ENCODE measurements around the gene HPS4.
"Not testable (repeated sequence)": the region's sequence is repeated elsewhere in the genome, so short reads cannot be mapped to it uniquely, and the experiment has no call there.

HPS4 gene

DNA sequence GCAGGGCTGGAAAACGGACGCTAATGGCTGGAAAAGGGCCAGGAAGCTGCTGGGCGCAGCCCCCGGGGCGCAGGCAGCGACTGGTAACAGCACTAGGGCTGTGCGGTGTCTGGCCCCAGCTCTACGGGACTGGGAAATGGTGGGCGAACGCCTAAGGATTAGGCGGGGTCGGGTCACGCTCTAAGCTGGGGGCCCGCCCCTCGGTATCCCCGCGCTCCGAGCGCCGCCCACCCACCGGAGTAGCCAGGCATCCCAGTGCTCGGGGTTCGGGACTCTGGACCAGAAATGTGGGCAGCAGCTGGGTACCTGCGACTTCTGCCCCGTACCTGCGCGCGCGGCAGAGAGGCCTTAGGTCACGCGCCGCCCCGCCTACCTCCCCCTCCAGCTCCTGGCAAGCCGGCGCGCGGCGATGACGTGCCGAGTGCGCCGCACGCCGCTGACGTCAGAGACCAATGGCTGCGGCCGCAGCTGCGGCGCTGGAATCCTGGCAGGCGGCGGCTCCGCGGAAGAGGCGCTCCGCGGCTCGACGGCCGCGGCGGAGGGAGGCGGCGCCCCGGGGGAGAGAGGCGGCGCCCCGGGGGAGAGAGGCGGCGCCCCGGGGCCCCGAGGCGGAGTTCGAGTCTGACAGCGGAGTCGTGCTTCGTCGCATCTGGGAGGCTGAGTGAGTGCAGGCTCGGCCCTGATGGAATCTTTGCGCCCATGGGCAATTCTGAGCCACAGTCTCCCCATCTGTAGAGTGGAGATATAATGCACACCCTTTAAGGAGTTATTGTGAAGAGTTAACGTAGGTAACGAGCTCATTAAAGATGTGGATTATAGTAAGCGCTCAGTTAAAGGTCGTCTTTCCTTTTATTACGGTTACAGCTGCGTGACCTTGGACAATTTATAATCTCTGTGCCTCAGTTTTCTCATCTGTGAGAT lies at the start of gene HPS4, which contains the start of gene SRRD:
Gene HPS4 (minus strand): TSS at position 345 of the 921 bp plus-strand sequence. CDS start 2,021 bp downstream, outside the sequence.
Gene SRRD (plus strand): TSS at position 439 of the 921 bp plus-strand sequence. CDS start 14 bp downstream, at position 453.
- peak; percentile 46 for DNase-seq (ENCODE audit: low read depth)

DNA sequence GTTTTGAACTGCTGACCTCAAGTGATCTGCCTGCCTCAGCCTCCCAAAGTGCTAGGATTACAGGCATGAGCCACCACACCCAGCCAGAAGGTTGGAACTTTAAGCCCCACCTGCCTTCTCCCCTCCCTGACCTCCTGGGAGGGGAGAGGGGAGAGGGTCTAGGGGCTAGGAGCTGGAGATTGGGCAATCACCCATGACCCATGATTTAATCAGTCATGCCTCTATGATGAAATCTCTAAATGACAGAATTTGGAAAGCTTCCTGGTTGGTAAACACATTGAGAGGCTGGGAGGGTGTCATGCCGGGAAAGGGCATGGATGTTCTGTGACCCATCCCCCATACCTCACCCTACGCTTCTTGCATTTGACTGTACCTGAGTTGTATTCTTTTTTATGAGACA lies 45.8 kb upstream of the HPS4 start:
- no peak for DNase-seq (ENCODE audit: low read depth)

DNA sequence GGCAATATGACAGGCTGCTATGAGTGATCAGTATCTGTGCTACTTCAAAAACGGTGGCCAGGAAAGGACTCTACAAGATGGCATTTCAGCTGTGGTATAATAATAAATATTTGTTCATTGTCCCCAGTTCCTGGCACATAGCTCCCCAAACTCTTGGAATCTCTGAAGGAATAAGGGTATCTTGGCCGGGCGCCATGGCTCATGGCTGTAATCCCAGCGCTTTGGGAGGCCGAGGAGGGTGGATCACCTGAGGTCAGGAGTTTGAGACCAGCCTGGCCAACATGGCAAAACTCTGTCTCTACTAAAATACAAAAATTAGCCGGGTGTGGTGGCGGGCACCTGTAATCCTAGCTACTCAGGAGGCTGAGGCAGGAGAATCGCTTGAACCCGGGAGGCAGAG lies 44.9 kb upstream of the HPS4 start:
- not testable (repeated sequence) for DNase-seq (ENCODE audit: low read depth)

DNA sequence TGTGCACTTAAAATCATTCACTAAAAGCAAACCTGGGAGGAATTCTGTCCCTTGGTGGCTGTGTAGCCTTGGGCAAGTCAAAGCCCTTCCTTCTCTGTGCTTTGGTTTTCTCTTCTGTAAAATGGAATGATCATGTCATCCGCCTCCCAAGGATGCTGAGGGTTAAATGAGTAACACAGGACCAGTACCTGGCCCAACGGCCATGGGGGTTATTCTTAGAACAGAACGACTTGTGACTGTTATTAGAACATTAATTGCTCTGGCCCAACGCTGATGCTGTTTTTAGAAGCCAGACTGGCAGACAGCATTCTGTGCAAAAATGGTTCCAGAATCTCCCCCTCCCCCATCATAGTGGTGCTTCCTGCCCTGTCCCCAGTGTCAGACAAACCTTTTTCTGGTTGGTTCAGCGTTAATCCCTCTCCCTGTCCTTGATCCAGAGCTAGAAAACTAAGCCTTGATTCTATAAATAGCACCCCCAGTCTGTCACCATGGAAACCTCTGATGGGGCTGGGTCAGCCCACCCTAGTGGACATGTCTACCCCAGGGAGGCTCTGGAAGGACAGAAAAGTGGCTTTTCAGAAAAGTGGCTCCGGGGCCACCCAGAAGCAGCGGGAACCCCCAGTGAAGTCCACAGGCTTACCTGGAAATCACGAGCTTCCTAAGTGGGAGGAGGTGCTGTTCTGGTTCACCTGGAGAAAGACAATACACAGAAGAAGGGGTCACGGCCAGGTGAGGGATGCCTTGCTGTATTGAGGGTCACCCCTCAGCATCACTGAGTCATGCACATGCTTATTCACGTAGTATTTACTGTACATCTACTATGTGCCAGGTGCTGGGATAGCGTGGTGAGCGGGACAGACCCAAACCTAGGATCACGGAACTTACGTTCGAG lies 44.2 kb upstream of the HPS4 start:
- no peak for DNase-seq (ENCODE audit: low read depth)

DNA sequence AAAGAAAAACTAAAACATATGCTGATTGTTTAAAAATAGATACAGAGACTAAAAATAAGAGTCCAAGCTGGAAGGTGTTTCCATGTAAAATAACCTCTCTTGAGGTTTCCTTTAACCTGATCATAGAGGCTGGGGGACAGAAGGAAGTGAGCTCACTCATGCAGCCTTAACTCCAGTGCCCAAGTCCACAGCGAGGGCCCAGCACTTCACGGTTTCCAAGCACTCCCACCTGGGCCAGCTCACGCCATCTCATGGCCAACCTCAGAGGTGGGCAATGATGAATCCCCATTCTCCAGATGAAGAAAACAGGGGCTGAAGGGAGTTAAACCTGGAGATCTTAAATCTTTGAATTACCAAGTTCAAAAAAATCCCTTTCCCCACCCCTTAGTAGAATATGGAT lies 43.6 kb upstream of the HPS4 start:
- no peak for DNase-seq (ENCODE audit: low read depth)

DNA sequence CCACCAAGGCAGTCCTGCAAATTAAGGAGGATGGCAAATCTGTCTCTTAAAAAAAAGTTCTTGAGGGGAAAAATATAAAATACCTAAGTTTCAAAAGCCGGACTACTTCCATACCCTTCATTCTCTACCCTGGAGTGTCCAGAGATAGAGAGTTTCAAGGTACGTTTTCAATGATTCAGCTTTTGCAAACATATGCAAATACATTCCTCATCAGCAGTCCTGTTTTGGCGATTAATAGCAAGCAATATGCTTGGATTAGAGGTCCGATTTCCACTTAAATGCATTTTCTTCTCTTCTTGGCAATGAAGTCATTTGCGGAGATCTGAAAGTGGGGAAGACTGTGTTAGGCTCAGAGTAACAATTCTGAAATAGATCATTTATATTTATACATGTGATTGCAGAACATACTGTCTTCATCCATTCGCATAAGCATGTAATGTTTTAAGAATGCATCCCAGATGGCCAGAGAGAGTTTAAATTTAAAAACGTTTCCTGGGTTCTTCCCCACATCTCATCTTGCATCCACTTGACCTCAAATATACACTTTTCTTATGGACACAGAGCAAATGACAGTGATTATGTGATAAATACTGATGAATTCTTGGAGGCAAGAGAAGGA lies 42.5 kb upstream of the HPS4 start:
- DNase-seq (ENCODE audit: low read depth), result no peak

DNA sequence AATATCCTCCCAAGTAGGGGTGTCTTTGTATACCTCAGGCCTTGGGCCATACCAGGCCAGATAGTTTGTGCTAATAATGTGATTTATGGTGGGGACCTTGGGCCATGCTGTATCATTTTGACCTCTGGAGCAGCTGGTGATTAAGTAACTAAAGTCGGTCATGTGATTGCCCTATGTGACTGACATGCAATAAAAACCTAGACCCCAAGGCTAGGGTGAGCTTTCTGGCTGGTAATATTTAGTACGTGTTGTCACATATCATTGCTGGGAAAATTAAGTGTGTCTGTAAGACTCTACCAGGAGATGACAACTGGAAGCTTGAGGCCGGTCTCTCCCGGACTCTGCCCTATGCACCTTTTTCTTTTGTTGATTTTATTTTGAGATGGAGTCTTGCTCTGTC lies 41.3 kb upstream of the HPS4 start:
- no peak for DNase-seq (ENCODE audit: low read depth)

DNA sequence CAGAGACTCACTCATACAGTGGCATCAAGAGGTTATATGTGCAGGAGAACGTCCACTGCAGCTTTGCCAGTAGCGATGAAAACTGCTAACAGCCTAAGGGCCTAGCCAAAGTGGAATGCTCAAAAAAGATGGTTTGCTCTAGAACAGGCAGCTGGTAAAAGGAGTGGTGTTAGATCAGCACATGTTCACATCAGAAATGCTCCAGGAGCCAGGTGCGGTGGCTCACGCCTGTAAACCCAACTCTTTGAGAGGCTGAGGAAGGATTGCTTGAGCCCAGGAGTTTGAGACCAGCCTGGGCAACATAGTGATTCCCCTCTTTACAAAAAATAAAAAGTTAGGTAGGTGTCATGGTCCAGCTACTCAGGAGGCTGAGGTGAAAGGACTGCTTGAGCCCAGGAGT lies 39.0 kb upstream of the HPS4 start:
- DNase-seq (ENCODE audit: low read depth), result no peak

DNA sequence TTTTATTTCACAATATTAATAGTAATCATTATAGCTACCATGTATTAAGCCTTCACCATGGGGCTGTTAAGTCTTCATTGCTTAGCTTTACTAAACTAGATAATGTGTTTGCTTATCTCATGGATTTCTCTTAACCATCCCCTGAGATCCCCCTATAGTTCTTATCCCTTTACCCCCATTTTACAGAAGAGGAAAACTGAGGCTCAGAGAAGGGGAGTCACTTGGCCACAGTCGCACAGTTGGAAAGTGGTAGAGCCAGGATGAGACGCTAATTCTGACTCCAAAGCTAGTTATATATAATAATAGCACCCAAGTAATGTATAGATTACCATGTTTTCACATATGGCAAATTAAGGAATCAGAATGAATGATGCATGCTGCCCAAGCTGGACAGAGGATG lies 38.4 kb upstream of the HPS4 start:
- DNase-seq (ENCODE audit: low read depth), result no peak

DNA sequence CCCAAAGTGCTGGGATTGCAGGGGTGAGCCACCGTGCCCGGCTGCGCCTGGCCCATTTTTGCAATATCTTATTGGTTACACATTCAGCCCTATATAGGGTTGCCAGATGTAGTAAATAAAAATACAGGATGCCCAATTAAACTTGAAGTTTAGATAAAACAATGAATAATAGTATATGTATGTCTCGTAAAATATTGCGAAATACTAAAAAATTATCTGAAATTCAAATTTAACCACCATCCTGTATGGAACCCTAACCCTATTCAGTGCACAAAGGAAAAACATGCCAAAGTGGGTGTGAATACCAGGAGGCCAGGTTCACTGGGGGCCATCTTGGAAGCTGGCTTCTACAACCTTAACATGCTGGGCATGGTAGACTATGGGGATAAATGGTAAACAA lies 33.8 kb upstream of the HPS4 start:
- no peak for DNase-seq (ENCODE audit: low read depth)

DNA sequence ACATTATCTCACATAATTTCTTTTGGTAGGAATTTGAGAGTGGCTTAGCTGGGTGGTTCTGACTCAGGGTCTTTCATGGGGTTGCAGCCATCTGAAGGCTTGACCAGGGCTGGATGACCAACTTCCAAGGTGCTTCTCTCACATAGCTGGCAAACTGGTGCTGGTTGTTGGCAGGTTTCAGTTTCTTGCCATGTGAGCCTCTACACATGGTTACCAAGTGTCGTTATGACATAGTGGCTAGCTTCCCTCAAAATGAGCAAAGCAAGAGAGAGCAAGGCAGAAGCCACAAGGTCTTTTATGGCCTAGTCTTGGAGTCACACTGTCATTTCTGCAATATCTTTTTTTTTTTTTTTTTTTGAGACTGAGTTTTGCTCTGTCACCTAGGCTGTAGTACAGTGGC lies 32.9 kb upstream of the HPS4 start:
- DNase-seq (ENCODE audit: low read depth), result no peak

DNA sequence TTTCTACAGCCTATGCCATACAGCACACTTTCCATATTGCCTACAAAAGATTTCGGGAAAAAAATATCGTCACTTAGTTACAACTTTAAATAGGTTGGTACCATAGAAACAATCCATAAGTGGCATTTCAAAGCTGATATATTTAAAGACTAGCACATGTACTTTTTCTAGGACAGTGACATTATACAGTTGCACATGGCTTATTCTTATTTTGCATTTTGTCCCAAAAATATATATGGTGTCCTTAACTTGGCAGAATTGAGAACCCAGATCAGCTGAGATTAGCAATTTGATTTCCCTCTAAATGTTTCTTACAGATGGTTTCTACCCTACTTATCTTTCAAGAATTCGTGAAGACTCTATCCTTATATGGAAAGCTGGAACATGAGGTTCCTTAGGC lies 32.3 kb upstream of the HPS4 start:
- no peak for DNase-seq (ENCODE audit: low read depth)

DNA sequence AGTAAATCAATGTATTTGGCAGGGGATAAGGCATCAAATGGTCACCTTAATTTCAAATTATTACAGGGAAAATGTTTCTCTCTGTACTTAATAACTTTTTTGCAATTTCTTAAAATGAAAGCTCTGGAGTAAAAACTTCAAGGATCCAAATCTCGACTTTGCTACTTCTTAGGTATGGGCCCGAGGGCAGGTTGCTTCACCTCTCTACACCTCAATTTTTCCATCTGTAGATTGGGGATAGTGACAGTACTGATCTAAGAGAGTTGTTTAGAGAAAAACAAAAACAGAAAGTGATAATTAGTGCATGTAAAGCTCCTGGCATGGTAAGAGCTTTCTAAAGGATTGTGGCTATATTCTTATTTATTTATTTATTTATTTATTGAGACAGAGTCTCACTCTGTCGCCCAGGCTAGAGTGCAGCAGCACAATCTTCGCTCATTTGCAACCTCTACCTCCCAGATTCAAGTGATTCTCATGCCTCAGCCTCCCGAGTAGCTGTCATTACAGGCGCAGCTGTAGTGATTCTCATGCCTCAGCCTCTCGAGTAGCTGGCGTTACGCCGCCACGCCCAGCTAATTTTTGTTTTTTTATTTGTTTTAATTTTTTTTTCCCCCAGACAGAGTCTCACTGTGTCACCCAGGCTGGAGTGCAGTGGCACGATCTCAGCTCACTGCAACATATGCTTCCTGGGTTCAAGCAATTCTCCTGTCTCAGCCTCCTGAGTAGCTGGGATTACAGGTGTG lies 31.0 kb upstream of the HPS4 start:
- DNase-seq (ENCODE audit: low read depth), result no peak

DNA sequence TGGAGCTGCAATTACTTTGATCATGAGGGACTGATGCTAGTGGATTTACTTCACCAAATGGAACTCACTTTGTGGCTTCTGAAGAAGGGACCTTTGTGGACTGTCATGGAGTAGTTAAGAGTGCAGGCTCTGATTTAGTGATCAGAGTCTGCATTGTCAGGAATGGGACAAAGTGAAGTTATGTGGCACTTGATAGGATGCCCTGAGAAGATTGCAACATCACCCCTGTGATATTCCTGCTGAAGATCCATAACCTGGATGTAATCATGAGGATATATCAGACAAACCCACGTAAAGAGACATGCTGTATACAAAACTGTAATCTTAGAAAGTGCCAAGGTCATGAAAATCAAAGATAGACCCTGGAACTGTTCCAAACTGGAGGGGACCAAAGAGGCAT lies 30.3 kb upstream of the HPS4 start:
- no peak for DNase-seq (ENCODE audit: low read depth)

DNA sequence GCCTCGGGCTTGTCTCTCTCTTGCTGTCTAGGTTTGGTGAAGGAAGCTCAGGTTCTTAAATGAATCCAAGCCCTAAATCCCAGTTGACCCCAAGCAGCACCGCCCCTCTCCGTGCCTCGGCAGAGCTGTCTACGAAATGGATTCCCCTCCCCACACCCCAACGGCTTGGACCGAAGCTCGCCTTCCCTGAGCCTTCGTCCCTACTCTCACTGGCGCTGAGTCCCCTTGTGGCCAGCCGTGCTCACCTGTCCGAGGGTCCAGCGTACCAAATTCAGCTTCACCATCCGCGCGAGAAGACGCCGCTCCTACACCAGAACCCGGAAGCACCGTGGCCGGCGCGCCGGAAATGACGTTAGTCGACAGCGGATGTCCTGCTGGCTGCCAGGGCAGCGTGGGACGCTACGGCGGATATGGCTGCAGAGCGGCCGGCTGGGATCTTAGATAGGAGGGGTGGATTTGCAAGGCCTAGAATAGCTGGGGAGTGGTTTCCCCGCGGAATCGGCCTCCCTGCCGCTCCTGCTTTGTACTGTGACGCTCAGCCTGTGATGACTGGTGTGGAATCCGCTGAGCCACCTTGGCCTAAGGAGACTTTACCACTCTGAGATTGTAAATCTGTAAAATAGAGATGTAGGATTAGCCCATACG lies 28.7 kb upstream of the HPS4 start, which contains the start of gene TFIP11:
Gene TFIP11 (minus strand): TSS at position 325 of the 645 bp plus-strand sequence. CDS start 2,201 bp downstream, outside the sequence.
- peak; percentile 60 for DNase-seq (ENCODE audit: low read depth)

DNA sequence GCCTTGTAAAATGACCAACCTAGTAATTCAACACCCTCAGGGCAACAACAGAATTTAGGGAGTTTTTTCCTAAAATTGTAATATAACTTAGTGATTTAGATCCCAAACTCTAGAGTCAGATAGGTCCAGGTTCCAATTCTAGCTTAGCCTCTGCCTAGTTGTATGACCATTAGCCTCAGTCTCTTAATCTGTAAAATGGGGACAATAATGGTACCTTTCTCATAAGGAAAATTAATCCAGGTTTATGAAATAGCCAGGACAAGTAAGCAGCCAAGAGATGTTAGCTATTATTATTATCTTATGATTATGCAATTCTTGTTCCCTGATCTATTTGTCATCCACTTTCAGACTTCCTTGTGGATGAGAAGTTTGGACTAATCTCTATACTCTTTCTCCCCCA lies 24.6 kb upstream of the HPS4 start:
- no peak for DNase-seq (ENCODE audit: low read depth)

DNA sequence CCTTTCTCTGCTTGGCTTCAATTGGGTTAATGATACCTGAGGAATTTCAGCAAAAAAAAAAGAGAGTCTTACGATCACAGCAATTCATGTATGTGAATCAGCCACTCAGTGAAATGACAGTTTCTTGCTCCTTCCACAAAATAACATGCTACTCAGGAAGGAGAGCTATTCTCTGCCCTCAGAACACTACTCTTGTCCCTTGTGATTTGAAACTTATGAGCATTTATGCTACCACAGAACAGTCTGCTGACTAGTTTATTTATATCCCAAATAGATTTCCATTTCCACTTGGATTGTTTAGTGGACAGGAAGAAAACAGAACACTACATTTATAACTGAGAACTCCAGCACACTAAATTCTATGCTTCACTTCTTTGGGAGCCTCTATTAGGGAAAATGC lies 20.2 kb upstream of the HPS4 start:
- no peak for DNase-seq (ENCODE audit: low read depth)

DNA sequence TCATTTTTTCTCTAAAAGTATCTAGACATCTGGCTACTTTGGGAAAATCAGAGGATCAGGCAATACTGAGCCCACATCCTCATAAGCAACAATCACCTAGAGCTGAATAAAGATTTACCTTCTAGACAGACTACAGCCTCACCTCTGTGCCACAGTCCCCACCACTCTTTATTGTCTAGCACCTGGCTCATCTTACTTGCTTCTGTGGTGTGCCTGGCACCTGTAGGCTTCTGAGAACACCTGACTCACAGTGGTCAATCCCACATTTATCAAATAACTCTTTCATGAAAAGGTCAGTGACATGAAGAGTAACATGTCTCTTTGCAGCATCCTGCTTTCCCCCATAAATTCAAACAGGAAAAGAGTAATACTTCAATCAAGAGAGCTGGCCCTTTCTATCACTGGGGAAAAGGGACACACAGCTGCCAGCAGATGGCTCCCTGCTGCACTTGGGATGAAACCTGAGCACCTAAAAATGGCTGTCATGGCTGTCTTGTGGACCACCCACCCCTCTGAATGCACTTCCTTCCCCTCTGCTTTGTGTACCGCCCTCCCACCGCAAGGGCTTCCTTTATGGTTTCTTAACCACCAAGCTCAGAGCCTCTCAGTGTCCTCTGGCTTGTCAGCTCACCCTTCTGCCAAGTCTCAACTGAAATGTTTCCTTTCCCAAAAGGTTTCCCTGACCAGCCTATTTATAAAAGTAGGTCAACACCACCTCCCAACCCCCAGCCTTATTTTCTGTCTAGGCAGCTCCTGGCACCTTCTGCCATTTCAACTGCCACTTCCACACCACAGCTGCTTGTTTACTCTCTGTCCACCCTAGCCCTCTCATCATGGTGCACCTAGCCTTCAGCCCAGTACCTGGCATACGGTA lies 19.3 kb upstream of the HPS4 start:
- DNase-seq (ENCODE audit: low read depth), result no peak

DNA sequence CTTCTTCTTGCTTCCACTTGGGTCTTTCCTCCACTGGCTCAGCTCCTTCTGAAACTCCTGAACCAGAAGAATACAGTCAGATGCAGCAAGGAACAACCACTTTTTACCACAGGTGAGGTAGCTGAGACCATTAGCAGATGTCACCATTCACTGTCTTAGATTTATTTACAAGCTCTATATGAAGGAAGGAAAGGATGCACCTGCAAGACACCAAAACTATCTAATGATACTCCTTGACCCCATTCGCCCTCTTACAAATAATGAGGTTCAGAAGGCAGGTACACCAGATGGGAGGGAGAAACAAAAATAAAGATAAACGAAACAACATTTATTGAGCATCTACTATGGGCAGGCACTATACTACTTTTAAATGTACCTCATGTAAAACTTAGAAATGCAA lies 18.4 kb upstream of the HPS4 start:
- DNase-seq (ENCODE audit: low read depth), result no peak

DNA sequence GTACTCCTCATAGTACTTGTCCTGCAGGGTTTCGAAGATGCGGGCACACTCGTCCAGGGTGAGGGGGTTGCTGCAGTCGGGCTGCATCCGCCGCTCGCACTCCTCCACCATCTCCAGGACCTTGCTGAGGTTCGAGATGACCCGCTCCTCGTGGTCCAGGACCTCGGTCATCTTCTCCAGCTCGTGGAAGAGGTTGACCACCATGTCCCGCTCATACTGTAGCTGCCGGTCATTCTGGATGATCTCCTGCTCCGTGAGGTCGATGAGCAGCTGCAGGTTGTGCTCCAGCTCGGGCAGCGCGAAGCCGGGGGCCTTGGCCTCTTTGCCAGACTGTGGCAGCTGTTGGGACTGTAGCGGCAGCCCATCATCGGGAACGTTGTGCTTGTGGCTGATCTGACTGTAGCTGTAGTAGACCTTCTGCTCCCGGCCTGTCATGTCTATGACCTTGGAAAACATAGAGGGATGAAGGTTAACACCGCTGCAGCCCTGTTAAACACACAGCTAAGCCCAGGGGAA lies 15.7 kb upstream of the HPS4 start:
- no peak for DNase-seq (ENCODE audit: low read depth)
